ENCODE measurements around the gene PGM1. TPM values are rescaled to one million over a fixed set of nuclear protein-coding genes. Genes with fewer than 3 reads are reported as not detected.

PGM1 gene
- total RNA-seq, 1 donor = 128 TPM

GRCh38 chr1:63642901-63643300 lies 49.7 kb downstream of the PGM1 start:
- Histone ChIP-seq H3K79me2 (ENCODE audit: insufficient read depth, low read length) (no peaks in the 10 kb centered on the region), H3K27me3 (ENCODE audit: insufficient read depth, low read length) (no peaks in the 10 kb centered on the region), H3K27ac (ENCODE audit: low read depth, low read length) (no peak overlapping the region), H3K36me3 (ENCODE audit: insufficient read depth, low read length) (peaks cover 39% of the 10 kb centered on the region), H3K4me1 (ENCODE audit: insufficient read depth, low read length) (peaks cover 11% of the 10 kb centered on the region), H3K4me2 (ENCODE audit: insufficient read depth, low read length) (no peak overlapping the region), H3K4me3 (ENCODE audit: insufficient read depth, low read length) (no peak overlapping the region), H4K20me1 (ENCODE audit: insufficient read depth, low read length) (no peaks in the 10 kb centered on the region), H3K9me3 (ENCODE audit: low read depth, low read length) (no peaks in the 10 kb centered on the region), H2AFZ (ENCODE audit: low read length) (no peak overlapping the region)
- no peak for DNase-seq (ENCODE audit: insufficient read length, low spot score, missing footprints)
- no peak for TF ChIP-seq CTCF (IDR thresholded peaks at IDR 0.05; ENCODE audit: extremely low read depth, low read depth, low read length)

- H3K79me2 ChIP-seq (ENCODE audit: insufficient read depth, low read length) = no peaks in the 10 kb centered on the region
- DNase-seq (ENCODE audit: insufficient read length, low spot score, missing footprints) = no peak
- H3K4me1 ChIP-seq (ENCODE audit: insufficient read depth, low read length) = peaks cover 11% of the 10 kb centered on the region
- H3K36me3 ChIP-seq (ENCODE audit: insufficient read depth, low read length) = peaks cover 39% of the 10 kb centered on the region
- no peak overlapping the region for H3K4me3 ChIP-seq (ENCODE audit: insufficient read depth, low read length)
- H2AFZ ChIP-seq (ENCODE audit: low read length) = no peak overlapping the region
- TF ChIP-seq CTCF (IDR thresholded peaks at IDR 0.05; ENCODE audit: extremely low read depth, low read depth, low read length) = no peak
- no peaks in the 10 kb centered on the region for H3K27me3 ChIP-seq (ENCODE audit: insufficient read depth, low read length)
- H4K20me1 ChIP-seq (ENCODE audit: insufficient read depth, low read length) = no peaks in the 10 kb centered on the region
- H3K4me2 ChIP-seq (ENCODE audit: insufficient read depth, low read length) = no peak overlapping the region
- no peak overlapping the region for H3K27ac ChIP-seq (ENCODE audit: low read depth, low read length)
- no peaks in the 10 kb centered on the region for H3K9me3 ChIP-seq (ENCODE audit: low read depth, low read length)
Measured at GRCh38 chr1:63643517-63643916, 50.3 kb downstream of the PGM1 start.

- peaks cover 11% of the 10 kb centered on the region for H3K4me1 ChIP-seq (ENCODE audit: insufficient read depth, low read length)
- no peaks in the 10 kb centered on the region for H3K9me3 ChIP-seq (ENCODE audit: low read depth, low read length)
- H3K27ac ChIP-seq (ENCODE audit: low read depth, low read length) = no peak overlapping the region
- DNase-seq (ENCODE audit: insufficient read length, low spot score, missing footprints) = no peak
- H4K20me1 ChIP-seq (ENCODE audit: insufficient read depth, low read length) = no peaks in the 10 kb centered on the region
- H3K27me3 ChIP-seq (ENCODE audit: insufficient read depth, low read length) = no peaks in the 10 kb centered on the region
- no peak overlapping the region for H3K4me2 ChIP-seq (ENCODE audit: insufficient read depth, low read length)
- TF ChIP-seq CTCF (IDR thresholded peaks at IDR 0.05; ENCODE audit: extremely low read depth, low read depth, low read length) = no peak
- H3K79me2 ChIP-seq (ENCODE audit: insufficient read depth, low read length) = no peaks in the 10 kb centered on the region
- H2AFZ ChIP-seq (ENCODE audit: low read length) = no peak overlapping the region
- peaks cover 39% of the 10 kb centered on the region for H3K36me3 ChIP-seq (ENCODE audit: insufficient read depth, low read length)
- no peak overlapping the region for H3K4me3 ChIP-seq (ENCODE audit: insufficient read depth, low read length)
Measured at GRCh38 chr1:63643926-63644325, 50.7 kb downstream of the PGM1 start.

GRCh38 chr1:63645317-63645716 lies 52.1 kb downstream of the PGM1 start:
- H3K36me3 ChIP-seq (ENCODE audit: insufficient read depth, low read length) = peaks cover 45% of the 10 kb centered on the region
- no peak for DNase-seq (ENCODE audit: insufficient read length, low spot score, missing footprints)

More at GRCh38 chr1:63645317-63645716, 52.1 kb downstream of the PGM1 start:
- Histone ChIP-seq H3K27me3 (ENCODE audit: insufficient read depth, low read length) (no peaks in the 10 kb centered on the region), H3K9me3 (ENCODE audit: low read depth, low read length) (no peaks in the 10 kb centered on the region), H3K4me1 (ENCODE audit: insufficient read depth, low read length) (peaks cover 11% of the 10 kb centered on the region), H2AFZ (ENCODE audit: low read length) (no peak overlapping the region), H3K79me2 (ENCODE audit: insufficient read depth, low read length) (no peaks in the 10 kb centered on the region), H3K4me3 (ENCODE audit: insufficient read depth, low read length) (no peak overlapping the region), H3K27ac (ENCODE audit: low read depth, low read length) (peak overlapping the region; percentile 19), H3K4me2 (ENCODE audit: insufficient read depth, low read length) (peak overlapping the region; percentile 54), H4K20me1 (ENCODE audit: insufficient read depth, low read length) (no peaks in the 10 kb centered on the region)
- no peak for TF ChIP-seq CTCF (IDR thresholded peaks at IDR 0.05; ENCODE audit: extremely low read depth, low read depth, low read length)

Data from osteoblast (primary cell).